K562 (cell line): ENCODE measurements around the gene PLD1. TPM values are rescaled to one million over a fixed set of nuclear protein-coding genes. Genes with fewer than 3 reads are reported as not detected.
A peak's percentile ranks its signal among the peaks of the same experiment; 100 is the strongest.

Experiments
- ATAC-seq: fragments of 200-7000 bp; cut with Tn5 transposase; 3 replicates; pipeline ENCODE4 v1.9.1; 2020; ENCODE audit warnings: moderate library complexity
- BruUV-seq: library from RNA; stranded (reverse); fragments of 400-500 nt; replicated peaks from 2 replicates; lab custom pipeline; 2021; lab: Mats Ljungman, UMichigan
- CTCF ChIA-PET: fragments of 300-600 bp; formaldehyde crosslinking; extraction: SDS; loops from one replicate; lab custom pipeline; 2021; ENCODE audit warnings: low intra/inter-chr PET ratio; lab: Yijun Ruan, JAX
- POLR2A ChIA-PET: fragments of 300-600, 350-650 bp; sonication (Branson Sonifier 250); formaldehyde crosslinking; extraction: SDS; loops from one replicate; lab custom pipeline; 2021; ENCODE audit warnings: antibody characterized with exemption, inconsistent platforms; lab: Yijun Ruan, JAX
- DNase-seq, 4 experiments: peaks; one replicate each; pipeline versions ENCODE4 v3.0.0 to v3.0.0-alpha.2; 2011 to 2018; ENCODE audit warnings: low spot score in 3 of 4, mixed read lengths in 3 of 4; ENCODE audit errors: extremely low read depth in 1 of 4
- FAIRE-seq: peaks from 2 replicates; lab custom pipeline; 2011; peaks lifted over from hg19 to GRCh38; lab: Jason Lieb, UNC
- H2AFZ ChIP-seq: 2 replicates; pipeline ENCODE4 v1.6.0; 2011; ENCODE audit warnings: low read depth, low read length, control low read depth, inconsistent platforms
- H3K27ac ChIP-seq: fragments of 200-600 bp; 3 replicates; pipeline ENCODE4 v1.8.0; 2011; ENCODE audit warnings: low read depth, mild to moderate bottlenecking, control low read depth, inconsistent platforms, low read length, moderate library complexity, mixed read lengths; ENCODE audit errors: extremely low read depth
- H3K27me3 ChIP-seq, 2 experiments: fragments of 300-600 bp in 1 of 2; 2 replicates in 1 of 2; 3 replicates in 1 of 2; pipeline versions ENCODE4 v1.6.0 to v1.8.0; 2011; ENCODE audit warnings: inconsistent platforms in 2 of 2, low read length in 2 of 2, mild to moderate bottlenecking in 1 of 2, mixed read lengths in 1 of 2, moderate library complexity in 1 of 2; ENCODE audit not compliant: control insufficient read depth in 2 of 2, insufficient read depth in 2 of 2
- H3K36me3 ChIP-seq: fragments of 300-600 bp; 3 replicates; pipeline ENCODE4 v1.8.0; 2011; ENCODE audit warnings: mild to moderate bottlenecking, low read length, inconsistent platforms; ENCODE audit not compliant: control insufficient read depth, insufficient read depth
- H3K4me1 ChIP-seq, 2 experiments: fragments of 200-600 bp in 1 of 2; replicated peaks in 1 of 2; 2 replicates in 1 of 2; 3 replicates in 1 of 2; pipeline versions ENCODE4 v1.5.1 to v1.8.0; 2011; ENCODE audit warnings: inconsistent platforms in 2 of 2, low read length in 2 of 2, mild to moderate bottlenecking in 1 of 2, mixed read lengths in 1 of 2, moderate library complexity in 1 of 2; ENCODE audit not compliant: control insufficient read depth in 2 of 2, insufficient read depth in 2 of 2
- H3K4me2 ChIP-seq: 2 replicates; pipeline ENCODE4 v1.6.1; 2011; ENCODE audit warnings: low read length, control low read depth, inconsistent platforms, mixed read lengths; ENCODE audit not compliant: insufficient read depth
- H3K4me3 ChIP-seq: fragments of 200-600 bp; sonication (generic), shearing (Covaris generic); 2 replicates; pipeline ENCODE4 v1.5.1; 2016; ENCODE audit warnings: control low read depth, inconsistent platforms
- H3K79me2 ChIP-seq: fragments of 200-600 bp; 3 replicates; pipeline ENCODE4 v1.8.0; 2011; ENCODE audit warnings: low read length, inconsistent platforms; ENCODE audit not compliant: control insufficient read depth, insufficient read depth
- H3K9ac ChIP-seq, 2 experiments: 2 replicates each; pipeline versions ENCODE4 v1.6.0 to v1.6.1; 2011; ENCODE audit warnings: low read depth in 2 of 2, low read length in 2 of 2, control low read depth in 1 of 2, inconsistent platforms in 1 of 2, mild to moderate bottlenecking in 1 of 2, mixed read lengths in 1 of 2; ENCODE audit not compliant: insufficient read depth in 1 of 2
- H3K9me1 ChIP-seq: one replicate; pipeline ENCODE4 v1.6.0; 2011; ENCODE audit warnings: inconsistent platforms, mild to moderate bottlenecking, low read length, moderate library complexity; ENCODE audit not compliant: control insufficient read depth, insufficient read depth
- H3K9me3 ChIP-seq: replicated peaks from 2 replicates; pipeline ENCODE4 v1.5.1; 2011; ENCODE audit warnings: low read depth, low read length, inconsistent platforms; ENCODE audit not compliant: control insufficient read depth, insufficient read depth
- H4K20me1 ChIP-seq: replicated peaks from 2 replicates; pipeline ENCODE4 v1.6.1; 2011; ENCODE audit warnings: low read length, inconsistent platforms, mixed read lengths; ENCODE audit not compliant: control insufficient read depth, insufficient read depth
- ARID3B ChIP-seq: fragments of 250-450 bp; sonication (Bioruptor Pico); IDR thresholded peaks from 2 replicates; pipeline ENCODE4 v1.4.0; 2020; ENCODE audit warnings: borderline replicate concordance
- C11orf30 ChIP-seq: fragments of 450-650 bp; IDR thresholded peaks from 2 replicates; pipeline ENCODE4 v1.6.1; 2016; ENCODE audit warnings: low read depth, mild to moderate bottlenecking
- CBFA2T2 ChIP-seq: fragments of 450-650 bp; conservative IDR thresholded peaks from 2 replicates; pipeline ENCODE4 v1.6.1; 2017; ENCODE audit warnings: mild to moderate bottlenecking
- CBFA2T3 ChIP-seq: fragments of 450-650 bp; IDR thresholded peaks from 2 replicates; pipeline ENCODE4 v1.6.1; 2017
- DPF2 ChIP-seq: fragments of 450-650 bp; IDR thresholded peaks from 2 replicates; pipeline ENCODE4 v1.6.1; 2016
- FOXA3 ChIP-seq, 2 experiments: fragments of 450-650 bp in 1 of 2; sonication (generic) in 1 of 2; formaldehyde crosslinking; IDR thresholded peaks in 1 of 2; conservative IDR thresholded peaks in 1 of 2; 2 replicates each; pipeline versions ENCODE4 v1.4.0 to v1.8.0; 2020 to 2022; ENCODE audit warnings: mild to moderate bottlenecking in 2 of 2, missing genetic modification reagents in 1 of 2
- JUN ChIP-seq, 2 experiments: sonication (generic) in 1 of 2; formaldehyde crosslinking in 1 of 2; IDR thresholded peaks; 2 replicates each; pipeline versions ENCODE4 v1.6.1 to v1.8.0; 2012 to 2022; ENCODE audit warnings: borderline replicate concordance in 2 of 2, mild to moderate bottlenecking in 2 of 2, improper control_type of control experiment in 1 of 2, low read depth in 1 of 2, low read length in 1 of 2, missing genetic modification reagents in 1 of 2
- JUND ChIP-seq, 2 experiments: IDR thresholded peaks; 2 replicates in 1 of 2; 3 replicates in 1 of 2; pipeline ENCODE4 v1.6.1; 2011; ENCODE audit warnings: borderline replicate concordance in 2 of 2, low read depth in 2 of 2, low read length in 2 of 2, improper control_type of control experiment in 1 of 2, missing biosample characterization in 1 of 2, missing genetic modification characterization in 1 of 2, missing genetic modification reagents in 1 of 2
- MCM2 ChIP-seq: fragments of 450-650 bp; IDR thresholded peaks from 2 replicates; pipeline ENCODE4 v1.6.1; 2017; ENCODE audit warnings: low read depth, mild to moderate bottlenecking
- MED1 ChIP-seq: sonication (generic); formaldehyde crosslinking; IDR thresholded peaks from 2 replicates; pipeline ENCODE4 v1.8.1; 2023; ENCODE audit warnings: missing genetic modification reagents, borderline replicate concordance
- MEIS2 ChIP-seq: fragments of 450-650 bp; IDR thresholded peaks from 2 replicates; pipeline ENCODE4 v1.6.1; 2014; ENCODE audit warnings: mild to moderate bottlenecking; ENCODE audit not compliant: partially characterized antibody
- MTA2 ChIP-seq: fragments of 450-650 bp; IDR thresholded peaks from 2 replicates; pipeline ENCODE4 v1.6.1; 2016; ENCODE audit warnings: low read depth
- NCOR1 ChIP-seq: fragments of 450-650 bp; IDR thresholded peaks from 2 replicates; pipeline ENCODE4 v1.6.1; 2016; ENCODE audit warnings: mild to moderate bottlenecking, moderate library complexity
- NFATC3 ChIP-seq: fragments of 450-650 bp; IDR thresholded peaks from 2 replicates; pipeline ENCODE4 v1.6.1; 2017; ENCODE audit warnings: mild to moderate bottlenecking
- OTX1 ChIP-seq: fragments of 450-650 bp; formaldehyde crosslinking; IDR thresholded peaks from 2 replicates; pipeline ENCODE4 v1.4.0; 2022; ENCODE audit warnings: mild to moderate bottlenecking
- PRMT5 ChIP-seq: sonication (generic); formaldehyde crosslinking; IDR thresholded peaks from 2 replicates; pipeline ENCODE4 v1.5.0; 2020; ENCODE audit warnings: missing genetic modification reagents
- SMARCA4 ChIP-seq: fragments of 450-650 bp; IDR thresholded peaks from 2 replicates; pipeline ENCODE4 v1.6.1; 2016
- TAL1 ChIP-seq: fragments of 450-650 bp; IDR thresholded peaks from 2 replicates; pipeline ENCODE4 v1.6.1; 2016; ENCODE audit warnings: mild to moderate bottlenecking
- TRIM24 ChIP-seq, 2 experiments: fragments of 450-650 bp; IDR thresholded peaks; 2 replicates each; pipeline ENCODE4 v1.6.1; 2016
- ZNF134 ChIP-seq: fragments of 250-450 bp; sonication (Bioruptor Pico); conservative IDR thresholded peaks from 2 replicates; pipeline ENCODE4 v1.4.0; 2020
- ZNF384 ChIP-seq: IDR thresholded peaks from 2 replicates; pipeline ENCODE4 v1.6.1; 2012; ENCODE audit warnings: low read depth, low read length, improper control_type of control experiment
- ZNF668 ChIP-seq: fragments of 250-450 bp; sonication (Bioruptor Pico); IDR thresholded peaks from 2 replicates; pipeline ENCODE4 v1.8.0; 2022; ENCODE audit warnings: mild to moderate bottlenecking, inconsistent platforms
- ZNF780A ChIP-seq: fragments of 250-450 bp; sonication (Bioruptor Pico); IDR thresholded peaks from 2 replicates; pipeline ENCODE4 v1.5.0; 2021; ENCODE audit warnings: mild to moderate bottlenecking
- WGBS: fragments of 100-300 bp; shearing (Covaris generic); methylation state at CpG from one replicate; pipeline ENCODE4 v1.1.6; 2016; ENCODE audit warnings: low coverage, mixed read lengths; ENCODE audit not compliant: insufficient coverage; ENCODE audit errors: missing lambda C conversion rate; 5-methylcytosine and 5-hydroxymethylcytosine counted together
- in situ Hi-C: fragments of 300-500 bp; cut with MboI; formaldehyde crosslinking; loops from 4 replicates; pipeline ENCODE4 v1.15.0; 2018; ENCODE audit warnings: inconsistent platforms, mixed read lengths
- intact Hi-C: fragments of 100-400 bp; cut with micrococcal nuclease; formaldehyde crosslinking; loops from 2 replicates; pipeline ENCODE4 v1.14.2; 2022
- polyA plus RNA-seq, 8 experiments: library from polyadenylated mRNA; depleted of rRNA in 4 of 8; stranded (reverse) in 5 of 8; unstranded in 3 of 8; fragments of >200 nt; fragmentation: Nextera tagmentation in 2 of 8; fragmentation: Illumina TruSeq in 1 of 8; extraction: Ambion mirVana in 2 of 8; extraction: Trizol in 1 of 8; gene quantifications; 2 replicates each; pipeline versions ENCODE4 v1.2.1 to v1.2.3, GENCODE V29; 2011 to 2014; ENCODE audit warnings: inconsistent platforms in 1 of 8, missing spikeins in 1 of 8
- total RNA-seq, 7 experiments: library from RNA; depleted of rRNA in 6 of 7; stranded (reverse); fragments of >200 nt in 6 of 7; fragmentation: Illumina TruSeq in 2 of 7; extraction: Trizol in 2 of 7; gene quantifications; 2 replicates each; pipeline versions ENCODE4 v1.2.1 to v1.2.3, GENCODE V29; 2011 to 2021; ENCODE audit warnings: low replicate concordance in 1 of 7

The PLD1 gene
- total and polyA plus RNA-seq, 9 of the 15 experiments (the other 6 are each of a cell fraction or from before 2014, with no cell fraction given) = 8.4 to 26.1 (median 18.6) TPM

GRCh38 chr3:171851660-171852058, 41.4 kb upstream of the PLD1 start:
- ChIA-PET CTCF (no interaction called here), POLR2A (no interaction called here)
- no peak for FAIRE-seq
- no peaks in the 10 kb centered on the region for H3K9me1 ChIP-seq
- in situ Hi-C loops (no loop called here), intact Hi-C loops (no loop called here)
- peaks cover 5% of the 10 kb centered on the region for H3K9me3 ChIP-seq
- H3K4me2 ChIP-seq = no peak overlapping the region
- no peak overlapping the region for H3K9ac ChIP-seq
- ATAC-seq = no peak
- H3K4me3 ChIP-seq = no peak overlapping the region
- no peaks in the 10 kb centered on the region; a peak in 1 of 5 replicates for H3K27me3 ChIP-seq
- no TSS peak for BruUV-seq
- DNase-seq = peak in 1 of 4 experiments; percentile 45
- WGBS = 15% methylated on average over 5 of the region's 5 CpGs
- peaks cover 6% of the 10 kb centered on the region in 2 experiments; a peak in 3 of 5 replicates for H3K4me1 ChIP-seq
- no peak overlapping the region for H2AFZ ChIP-seq
- no peaks in the 10 kb centered on the region for H4K20me1 ChIP-seq
- no peak overlapping the region for H3K27ac ChIP-seq
- no peaks in the 10 kb centered on the region for H3K36me3 ChIP-seq
- H3K79me2 ChIP-seq = no peaks in the 10 kb centered on the region
- peak; percentile 72; the same call in 1 of the 2 replicates for TF ChIP-seq NFATC3
- peak; percentile 49; the same call in 1 of the 2 replicates for TF ChIP-seq JUN (IDR thresholded peaks at IDR 0.05; ENCODE audit: borderline replicate concordance, low read depth, low read length)
- TF ChIP-seq JUN (CRISPR knock-in tag; IDR thresholded peaks at IDR 0.05; ENCODE audit: borderline replicate concordance) = no peak
- TF ChIP-seq ZNF134 = no peak
- TF ChIP-seq ZNF668 (CRISPR knock-in tag) = no peak
- no peak for TF ChIP-seq MCM2
- TF ChIP-seq PRMT5 (CRISPR knock-in tag) = no peak
- 0 out of 2 replicates have a peak, but pooled peaks have one; percentile 10 for TF ChIP-seq C11orf30
- TF ChIP-seq MED1 (CRISPR knock-in tag) = no peak
- TF ChIP-seq MTA2 = peak; percentile 39; the same call in 1 of the 2 replicates
- TF ChIP-seq ZNF780A (CRISPR knock-in tag) = no peak
- TF ChIP-seq SMARCA4 = peak; percentile 81
- TF ChIP-seq CBFA2T2 = peak; percentile 34; the same call in 1 of the 2 replicates
- peak; percentile 19; the same call in 1 of the 2 replicates for TF ChIP-seq NCOR1
- TF ChIP-seq OTX1 = no peak
- TF ChIP-seq ARID3B (CRISPR knock-in tag) = no peak
- TF ChIP-seq TAL1 = peak; percentile 26; the same call in 1 of the 2 replicates
- TF ChIP-seq MEIS2 = peak; percentile 97
- TF ChIP-seq CBFA2T3 = peak; percentile 71
- 0 out of 4 replicates have a peak, but pooled peaks of 1 of the 2 experiments have one; percentile 22 for TF ChIP-seq TRIM24 (IDR thresholded peaks at IDR 0.05)
- TF ChIP-seq FOXA3 (CRISPR knock-in tag; conservative IDR thresholded peaks at IDR 0.05 in 1 of 2, IDR thresholded peaks at IDR 0.05 in 1 of 2) = peak in 1 of 2 experiments; percentile 65; a peak in 2 of 4 replicates
- peak; percentile 51; the same call in 1 of the 2 replicates for TF ChIP-seq ZNF384
- TF ChIP-seq DPF2 = peak; percentile 61; the same call in 1 of the 2 replicates
- peak; percentile 69; the same call in 1 of the 2 replicates for TF ChIP-seq JUND (IDR thresholded peaks at IDR 0.05; ENCODE audit: borderline replicate concordance, low read depth, low read length)
- peak; percentile 78; the same call in 2 of the 3 replicates for TF ChIP-seq JUND (tag; IDR thresholded peaks at IDR 0.05; ENCODE audit: borderline replicate concordance, low read depth, low read length)
